Parathyroid adenoma (tissue), 2 donors: ENCODE measurements around the gene COL1A2.

Experiments
- H2AFZ ChIP-seq: fragments of 300-600 bp; sonication (generic); one replicate; pipeline ENCODE4 v1.7.0; 2017; ENCODE audit warnings: antibody characterized with exemption, mild to moderate bottlenecking
- H3K27ac ChIP-seq: fragments of 300-600 bp; sonication (generic); one replicate; pipeline ENCODE4 v1.7.0; 2017
- H3K27me3 ChIP-seq: fragments of 300-600 bp; sonication (generic); one replicate; pipeline ENCODE4 v1.7.0; 2017; ENCODE audit warnings: low read length; ENCODE audit not compliant: control insufficient read depth, insufficient read depth
- H3K36me3 ChIP-seq: fragments of 300-600 bp; sonication (generic); one replicate; pipeline ENCODE4 v1.7.0; 2017; ENCODE audit warnings: low read length; ENCODE audit not compliant: control insufficient read depth, insufficient read depth
- H3K4me1 ChIP-seq: fragments of 300-600 bp; sonication (generic); one replicate; pipeline ENCODE4 v1.7.0; 2017; ENCODE audit warnings: control low read depth
- H3K4me2 ChIP-seq: fragments of 300-600 bp; sonication (generic); one replicate; pipeline ENCODE4 v1.7.0; 2017; ENCODE audit warnings: low read length
- H3K4me3 ChIP-seq: fragments of 300-600 bp; sonication (generic); one replicate; pipeline ENCODE4 v1.7.0; 2017; ENCODE audit warnings: low read depth, low read length
- H3K79me2 ChIP-seq: fragments of 300-600 bp; sonication (generic); one replicate; pipeline ENCODE4 v1.7.0; 2017; ENCODE audit warnings: control low read depth
- H3K9ac ChIP-seq: fragments of 300-600 bp; sonication (generic); one replicate; pipeline ENCODE4 v1.7.0; 2017; ENCODE audit warnings: mild to moderate bottlenecking
- H3K9me3 ChIP-seq: fragments of 300-600 bp; sonication (generic); one replicate; pipeline ENCODE4 v1.7.0; 2017; ENCODE audit warnings: low read length; ENCODE audit not compliant: control insufficient read depth
- CTCF ChIP-seq: fragments of 300-600 bp; sonication (generic); IDR thresholded peaks from one replicate; pipeline ENCODE4 v1.7.0; 2017; ENCODE audit warnings: antibody characterized with exemption, mild to moderate bottlenecking
- donor health status: primary hyperparathyroidism.

COL1A2 gene

GRCh38 chr7:94376281-94376680 is 18.4 kb upstream of the COL1A2 start:
- no peaks in the 10 kb centered on the region for H3K36me3 ChIP-seq
- H2AFZ ChIP-seq: no peak overlapping the region
- no peak overlapping the region for H3K27ac ChIP-seq
- H3K4me3 ChIP-seq: no peak overlapping the region
- H3K9ac ChIP-seq: no peak overlapping the region
- no peaks in the 10 kb centered on the region for H3K79me2 ChIP-seq
- no peaks in the 10 kb centered on the region for H3K27me3 ChIP-seq
- H3K9me3 ChIP-seq: no peaks in the 10 kb centered on the region
- no peak for TF ChIP-seq CTCF
- no peak overlapping the region for H3K4me2 ChIP-seq
- no peaks in the 10 kb centered on the region for H3K4me1 ChIP-seq

- H3K27me3 ChIP-seq: no peaks in the 10 kb centered on the region
- no peaks in the 10 kb centered on the region for H3K9me3 ChIP-seq
- no peak overlapping the region for H3K9ac ChIP-seq
- no peaks in the 10 kb centered on the region for H3K4me1 ChIP-seq
- H2AFZ ChIP-seq: no peak overlapping the region
- no peak for TF ChIP-seq CTCF
- H3K36me3 ChIP-seq: no peaks in the 10 kb centered on the region
- H3K4me3 ChIP-seq: no peak overlapping the region
- H3K27ac ChIP-seq: no peak overlapping the region
- H3K79me2 ChIP-seq: no peaks in the 10 kb centered on the region
- no peak overlapping the region for H3K4me2 ChIP-seq
Measured at GRCh38 chr7:94378356-94378755, 16.3 kb upstream of the COL1A2 start.

GRCh38 chr7:94380264-94380663 is 14.4 kb upstream of the COL1A2 start:
- Histone ChIP-seq H3K4me3 (no peak overlapping the region), H2AFZ (no peak overlapping the region), H3K27ac (no peak overlapping the region), H3K9ac (no peak overlapping the region), H3K27me3 (no peaks in the 10 kb centered on the region), H3K9me3 (no peaks in the 10 kb centered on the region), H3K4me1 (no peaks in the 10 kb centered on the region), H3K4me2 (no peak overlapping the region), H3K36me3 (no peaks in the 10 kb centered on the region), H3K79me2 (no peaks in the 10 kb centered on the region)
- no peak for TF ChIP-seq CTCF

GRCh38 chr7:94382132-94382531 is 12.6 kb upstream of the COL1A2 start:
- no peak for TF ChIP-seq CTCF
- Histone ChIP-seq H3K36me3 (no peaks in the 10 kb centered on the region), H3K4me2 (no peak overlapping the region), H3K4me3 (no peak overlapping the region), H3K4me1 (no peaks in the 10 kb centered on the region), H3K79me2 (no peaks in the 10 kb centered on the region), H3K27me3 (no peaks in the 10 kb centered on the region), H3K9ac (no peak overlapping the region), H3K27ac (no peak overlapping the region), H2AFZ (no peak overlapping the region), H3K9me3 (no peaks in the 10 kb centered on the region)

- no peak overlapping the region for H3K27ac ChIP-seq
- H3K4me1 ChIP-seq: no peaks in the 10 kb centered on the region
- H3K79me2 ChIP-seq: no peaks in the 10 kb centered on the region
- no peak overlapping the region for H3K4me3 ChIP-seq
- no peak overlapping the region for H3K9ac ChIP-seq
- H3K4me2 ChIP-seq: no peak overlapping the region
- H3K36me3 ChIP-seq: no peaks in the 10 kb centered on the region
- H2AFZ ChIP-seq: no peak overlapping the region
- no peaks in the 10 kb centered on the region for H3K27me3 ChIP-seq
- no peaks in the 10 kb centered on the region for H3K9me3 ChIP-seq
- no peak for TF ChIP-seq CTCF
Measured at GRCh38 chr7:94382746-94383145, 11.9 kb upstream of the COL1A2 start.
